Measurements from ENCODE around the gene PLA1A.

PLA1A gene

DNA sequence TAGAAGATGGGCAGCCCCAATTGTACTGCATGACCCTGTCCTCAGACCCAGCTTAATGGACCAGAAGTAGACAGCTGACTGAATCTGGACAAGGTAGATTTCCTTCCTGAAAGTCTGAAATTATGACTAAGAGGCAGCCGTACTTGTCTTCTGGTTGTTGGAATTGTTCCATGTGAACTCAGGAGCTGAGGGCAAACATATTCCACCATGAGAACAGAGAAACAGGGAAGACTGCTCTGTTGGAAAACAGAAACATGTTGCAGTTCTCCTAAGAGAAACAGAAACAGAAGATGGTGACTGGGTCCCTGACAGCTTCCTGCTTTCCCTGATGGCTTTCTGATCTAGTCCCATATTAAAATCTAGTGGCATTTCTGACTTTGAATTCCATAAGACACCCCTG, 38.6 kb downstream of the PLA1A start:
- no peak for DNase-seq (ENCODE audit: low read depth in 3 of 3, low spot score in 1 of 3)

DNA sequence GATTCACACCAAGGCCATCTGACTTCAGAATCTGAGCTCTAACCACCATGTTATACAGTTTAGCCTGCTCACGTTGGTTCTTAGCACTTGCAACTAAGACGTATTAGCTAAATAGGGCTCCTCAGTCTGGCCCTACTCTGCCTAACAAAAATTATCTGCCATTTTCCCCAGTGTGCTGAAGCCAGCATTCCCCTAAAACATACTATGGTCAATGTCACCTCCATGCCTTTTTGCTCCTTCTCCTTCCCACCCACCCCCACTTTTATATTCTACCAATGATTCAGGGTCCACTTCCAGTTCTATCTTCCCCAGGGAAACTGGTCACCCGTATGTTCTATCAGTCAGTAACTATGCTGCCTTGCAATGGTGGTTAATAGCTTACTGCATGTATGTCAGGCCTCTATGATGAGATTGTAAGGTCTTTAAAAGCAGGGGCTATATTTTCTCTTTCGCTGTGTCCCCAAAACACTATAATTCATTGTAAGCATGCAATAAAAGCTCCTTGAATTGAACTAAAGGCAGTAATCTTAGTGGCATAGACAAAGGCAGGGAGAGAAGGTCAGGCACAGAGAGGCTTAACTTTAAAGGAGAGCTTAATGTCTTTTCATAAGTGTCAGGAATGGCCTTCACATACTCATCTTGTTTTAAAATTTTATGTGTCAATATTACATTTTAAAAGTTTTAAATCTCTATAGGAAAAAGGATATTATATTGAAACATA, 39.4 kb downstream of the PLA1A start:
- DNase-seq (ENCODE audit: low read depth in 3 of 3, low spot score in 1 of 3): no peak

DNA sequence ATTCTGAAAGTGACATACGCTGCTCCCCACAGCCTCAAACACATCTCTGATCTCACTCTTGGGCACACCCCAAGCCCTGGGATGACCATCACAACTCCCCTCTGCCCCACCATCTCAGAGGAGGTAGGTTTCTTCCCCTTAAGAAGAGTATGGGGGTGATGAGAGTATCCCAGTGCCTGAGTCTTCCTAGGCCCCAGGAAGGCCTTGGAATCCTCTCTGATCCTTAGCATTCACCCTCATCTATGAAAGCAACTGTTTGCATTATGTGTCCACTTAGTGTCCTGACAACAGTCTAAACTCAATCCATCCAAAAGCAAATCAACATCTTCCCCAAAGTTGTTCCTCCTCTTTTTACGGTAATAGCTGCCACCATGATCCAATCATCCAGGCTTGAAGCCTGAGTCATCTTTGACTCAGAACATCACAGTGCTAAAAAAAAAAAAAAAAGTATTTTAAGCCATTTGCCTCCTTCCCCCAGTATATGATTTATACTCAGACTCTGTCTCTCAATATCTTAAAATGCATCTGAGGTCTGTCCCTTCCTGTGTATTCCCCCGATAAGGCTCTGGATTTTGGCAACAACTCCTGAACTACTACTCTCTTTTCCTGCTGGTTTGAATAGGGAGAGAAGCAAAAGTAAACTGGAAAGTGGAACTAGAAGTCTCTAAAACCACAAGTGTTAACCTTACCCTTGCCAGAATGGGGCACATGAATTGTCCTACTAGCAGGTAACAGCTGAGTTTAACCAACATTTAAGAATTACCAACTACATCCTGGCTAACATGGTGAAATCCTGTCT, 40.2 kb downstream of the PLA1A start:
- DNase-seq (ENCODE audit: low read depth in 3 of 3, low spot score in 1 of 3): no peak

DNA sequence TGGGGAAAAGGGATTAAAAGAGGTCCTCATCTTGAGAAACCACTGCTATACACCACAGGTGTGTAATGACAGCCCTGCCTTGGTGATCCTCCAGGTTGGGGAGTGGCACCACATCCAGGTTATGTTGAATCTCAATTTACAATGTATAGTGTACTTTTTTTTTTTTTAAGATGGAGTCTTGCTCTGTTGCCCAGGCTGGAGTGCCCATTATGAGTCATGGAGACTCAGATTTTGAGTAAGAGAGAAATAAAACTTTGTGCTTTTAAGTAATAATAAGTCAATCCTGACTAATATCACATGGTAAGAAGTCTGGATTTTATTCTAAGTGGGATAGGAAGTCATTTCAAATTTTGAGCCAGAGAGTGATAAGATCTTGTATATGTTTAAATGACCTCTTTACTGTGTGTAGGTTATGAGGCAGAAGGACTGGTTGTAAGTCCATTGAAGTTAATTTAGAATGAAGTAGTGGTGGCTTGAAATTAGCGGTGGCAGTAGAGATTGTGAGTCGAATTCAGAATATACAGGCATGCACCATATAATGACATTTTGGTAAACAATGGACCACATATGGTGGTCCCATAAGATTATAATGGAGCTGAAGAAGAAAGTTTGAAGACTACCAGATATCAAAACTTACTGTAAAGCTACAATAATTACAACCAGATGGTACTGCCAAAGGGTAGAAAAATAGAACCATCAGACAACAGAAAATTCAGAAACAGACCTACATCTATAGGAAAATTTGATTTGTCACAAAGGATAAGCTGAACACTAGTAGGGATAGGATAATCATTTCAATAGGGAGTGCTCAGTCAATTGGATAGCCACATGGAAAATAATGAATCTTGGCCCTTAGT, 42.0 kb downstream of the PLA1A start:
- DNase-seq (ENCODE audit: low read depth in 3 of 3, low spot score in 1 of 3): no peak

DNA sequence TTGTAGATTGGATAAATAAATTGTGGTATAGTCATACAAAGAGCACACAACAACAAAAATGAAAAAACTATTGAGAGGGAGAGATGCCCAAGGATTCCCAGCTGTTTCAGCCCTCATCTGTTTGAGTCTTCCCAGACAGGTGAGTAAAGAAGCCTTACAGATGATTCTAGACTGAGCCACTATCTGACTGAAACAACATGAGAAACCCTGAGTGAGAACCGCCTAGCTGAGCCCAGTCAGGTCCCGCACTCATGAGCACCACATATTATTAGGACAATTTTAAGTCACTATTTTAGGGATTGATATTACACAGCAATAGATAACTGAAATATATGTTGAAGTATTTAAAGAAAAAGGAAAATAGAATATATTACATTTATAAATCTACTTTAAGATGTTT, 43.7 kb downstream of the PLA1A start:
- DNase-seq (ENCODE audit: low read depth in 3 of 3, low spot score in 1 of 3): no peak

DNA sequence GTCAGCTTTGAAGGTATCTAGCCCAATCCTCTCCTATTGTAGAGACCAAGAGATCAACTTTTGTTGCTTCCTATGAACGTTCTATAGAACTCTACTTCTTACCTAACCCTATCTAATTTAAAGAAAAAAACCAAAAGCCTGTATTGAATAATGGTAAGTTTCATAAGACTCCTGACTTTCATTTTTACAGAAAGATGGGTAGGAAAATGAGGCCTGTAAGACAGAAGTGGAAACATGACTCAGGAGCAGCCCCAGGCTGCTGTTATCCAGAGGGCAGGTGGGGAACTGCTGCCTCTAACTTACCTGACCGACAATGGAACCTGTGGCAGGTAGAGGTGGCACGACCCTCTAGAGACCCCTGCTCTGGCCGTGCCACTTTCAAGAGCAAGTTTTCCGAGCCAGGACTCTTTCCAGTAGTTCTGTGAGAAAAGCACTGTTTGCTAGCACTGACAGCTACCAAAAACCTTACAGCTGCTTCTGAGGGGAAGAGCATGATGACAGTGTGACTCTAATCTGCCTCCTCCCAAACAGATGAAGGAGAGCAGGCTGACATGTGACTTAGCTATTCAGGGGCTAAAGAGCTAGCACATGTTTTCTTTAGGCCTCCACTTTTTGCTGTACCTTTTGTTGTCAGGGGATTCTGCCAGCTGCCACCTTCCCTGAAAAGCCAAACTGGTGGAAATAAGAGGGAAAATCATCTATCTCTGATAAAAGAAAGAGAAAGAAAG, 45.2 kb downstream of the PLA1A start:
- DNase-seq (ENCODE audit: low read depth in 3 of 3, low spot score in 1 of 3): no peak

DNA sequence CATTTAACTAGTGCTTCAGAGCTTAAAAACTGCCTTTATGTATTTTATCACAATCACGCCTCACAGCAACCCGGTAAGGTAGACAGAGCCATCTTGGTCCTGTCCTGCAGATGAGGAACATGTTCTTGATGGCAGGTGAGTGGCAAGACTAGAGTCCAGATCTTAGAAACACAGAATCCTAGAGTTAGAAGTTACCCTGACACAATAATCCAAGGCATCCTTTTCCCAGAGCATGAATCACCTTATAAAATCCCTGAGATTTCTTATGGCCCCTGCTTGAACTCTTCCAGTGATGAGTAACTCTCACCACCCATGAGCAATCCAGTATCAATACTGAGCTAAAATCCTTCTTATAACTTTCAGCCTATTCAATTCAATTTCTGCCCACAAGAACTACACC, 45.8 kb downstream of the PLA1A start:
- no peak for DNase-seq (ENCODE audit: low read depth in 3 of 3, low spot score in 1 of 3)

DNA sequence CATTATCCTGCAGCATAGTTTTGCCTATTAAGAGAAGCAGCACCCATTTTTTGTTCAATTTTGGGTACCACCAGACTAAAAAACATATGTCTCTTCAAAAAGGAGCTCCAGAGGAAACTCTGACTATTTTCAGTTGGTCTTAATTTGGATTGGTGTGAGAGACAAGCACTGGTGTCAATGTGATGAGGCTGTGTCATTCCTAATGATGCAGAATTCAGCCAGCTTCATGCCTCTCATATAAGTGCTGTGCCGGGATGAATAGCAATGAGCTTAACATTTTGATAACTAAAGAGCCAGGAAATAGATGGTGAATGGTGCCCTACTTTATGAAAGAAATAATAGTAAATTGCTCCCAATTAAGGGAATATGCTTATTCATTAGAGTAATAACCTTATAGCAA, 46.8 kb downstream of the PLA1A start:
- DNase-seq (ENCODE audit: low read depth in 3 of 3, low spot score in 1 of 3): no peak

DNA sequence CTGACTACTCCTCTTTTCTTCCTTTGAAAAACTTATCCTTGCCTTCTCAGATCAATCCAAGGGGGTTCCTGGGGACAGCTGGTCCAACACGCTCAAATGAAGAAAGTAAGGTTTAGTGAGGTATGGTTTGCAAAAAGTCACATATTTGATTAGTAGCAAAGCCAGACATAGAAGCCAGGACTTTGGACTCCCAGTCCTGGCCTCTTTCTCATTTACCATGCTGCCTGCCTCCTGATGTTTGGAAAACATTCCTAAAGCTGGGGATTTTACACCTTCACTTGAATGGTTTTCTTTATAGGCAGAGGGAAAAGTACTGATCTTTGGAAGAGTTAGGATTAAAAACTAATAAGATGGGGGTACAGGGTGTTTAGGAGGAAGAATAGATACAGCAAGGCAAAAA, 48.1 kb downstream of the PLA1A start:
- DNase-seq (ENCODE audit: low read depth in 3 of 3, low spot score in 1 of 3): no peak

DNA sequence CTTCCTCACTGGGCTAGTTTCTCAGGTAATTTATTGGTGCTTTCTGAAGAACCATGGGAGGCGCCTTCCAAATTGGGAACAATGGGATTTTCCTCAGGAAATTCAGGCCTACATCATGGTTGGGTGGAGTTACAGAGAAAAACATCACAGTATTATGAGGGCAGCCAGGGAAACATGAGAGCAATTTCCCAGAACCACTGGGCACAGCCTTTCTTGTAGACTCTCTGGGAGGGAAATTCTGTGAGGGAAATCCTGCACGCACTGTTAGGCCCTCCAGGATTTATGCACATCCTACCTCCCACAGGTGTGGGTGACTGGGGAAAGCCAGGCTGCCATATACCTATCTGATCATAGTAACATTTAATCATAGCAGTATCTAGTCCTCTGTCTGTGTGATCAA, 49.5 kb downstream of the PLA1A start:
- DNase-seq (ENCODE audit: low read depth in 3 of 3, low spot score in 1 of 3): no peak

DNA sequence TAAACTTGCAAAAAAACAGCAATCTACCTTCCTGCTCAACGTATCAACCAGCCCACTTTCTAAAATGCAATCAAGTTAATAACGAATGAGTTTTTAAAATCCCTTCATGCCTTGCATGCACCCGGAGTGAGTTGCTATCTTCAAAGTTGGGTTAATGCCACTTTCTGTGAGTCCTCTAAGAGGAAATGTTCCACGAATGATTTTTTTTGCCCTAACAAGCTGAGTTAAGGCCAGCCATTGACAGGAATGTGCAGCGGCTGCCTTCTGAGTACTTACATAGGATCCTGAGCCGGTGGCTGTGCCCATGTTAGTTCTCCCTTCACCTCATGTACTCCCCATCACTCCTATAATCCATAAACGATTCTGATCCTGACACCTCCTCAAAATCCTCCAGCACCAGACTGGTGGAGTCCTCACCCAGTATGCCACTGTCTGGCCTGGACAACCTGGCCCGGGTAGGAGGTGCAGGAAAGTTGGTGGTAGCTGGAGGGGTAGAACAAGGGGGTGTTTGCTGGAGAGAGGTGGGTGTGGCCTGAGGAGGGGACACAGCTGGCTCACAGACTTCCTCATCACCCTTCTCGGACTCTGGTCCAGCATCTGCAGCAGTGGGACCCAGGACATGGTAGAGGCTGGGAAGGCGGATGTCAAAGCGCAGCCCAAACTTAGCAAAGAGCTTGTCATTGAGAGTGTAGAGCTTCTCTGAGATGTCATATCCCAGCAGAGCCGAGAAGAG, 50.3 kb downstream of the PLA1A start:
- DNase-seq (ENCODE audit: low read depth in 3 of 3, low spot score in 1 of 3): no peak

DNA sequence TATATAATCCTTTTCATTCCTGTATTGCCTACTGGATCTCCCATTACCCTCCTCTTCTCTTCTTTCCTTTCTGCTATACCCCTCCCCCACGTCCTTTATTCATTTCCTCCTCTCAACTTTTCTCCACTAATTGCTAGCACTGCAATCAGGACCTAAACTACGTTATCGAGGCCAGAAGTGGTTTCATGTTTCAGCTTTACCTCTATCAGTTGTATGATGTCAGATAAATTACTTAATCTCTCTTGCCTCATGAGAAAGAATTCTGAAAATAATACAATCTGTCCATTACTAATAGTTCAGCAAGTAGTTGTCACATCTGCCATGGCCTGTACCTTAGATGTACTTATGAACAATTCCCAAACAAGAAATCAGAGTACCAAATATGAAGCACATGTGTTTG, 52.1 kb downstream of the PLA1A start:
- no peak for DNase-seq (ENCODE audit: low read depth in 3 of 3, low spot score in 1 of 3)

DNA sequence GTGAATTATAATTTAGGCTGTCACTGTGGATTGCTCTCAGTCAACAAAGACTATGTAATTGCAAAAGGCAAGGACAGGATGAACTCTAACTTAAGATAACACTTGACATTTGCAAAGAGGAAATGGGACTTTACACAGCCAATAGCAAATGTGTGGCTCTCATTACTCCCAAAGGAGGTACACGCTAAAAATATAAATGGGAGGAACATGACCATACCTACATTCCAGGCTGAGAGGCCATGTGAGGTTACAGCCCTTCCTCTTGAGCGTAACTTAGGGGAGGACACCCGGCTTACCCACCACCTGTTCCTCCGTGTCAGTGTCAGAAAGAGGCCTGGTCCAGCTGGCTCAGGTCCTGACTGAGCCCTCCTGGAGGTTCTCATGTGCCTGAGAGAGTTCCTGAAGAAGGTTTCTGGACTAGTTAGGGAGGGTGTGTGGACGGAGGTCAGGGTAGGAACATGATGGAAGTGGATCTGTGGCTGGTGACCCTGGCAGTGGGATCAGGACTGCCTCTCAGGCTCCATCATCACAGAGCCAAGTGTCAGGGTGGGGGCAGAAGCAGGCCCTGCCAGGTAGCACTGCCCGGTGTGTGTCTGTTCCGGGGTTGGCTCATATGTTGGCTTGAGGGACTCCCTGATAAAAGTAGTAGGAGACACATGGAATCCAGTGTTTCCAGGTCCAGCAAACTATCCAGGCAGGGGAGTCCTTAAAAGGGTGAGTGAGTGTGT, 54.8 kb downstream of the PLA1A start:
- DNase-seq (ENCODE audit: low read depth in 3 of 3, low spot score in 1 of 3): no peak

DNA sequence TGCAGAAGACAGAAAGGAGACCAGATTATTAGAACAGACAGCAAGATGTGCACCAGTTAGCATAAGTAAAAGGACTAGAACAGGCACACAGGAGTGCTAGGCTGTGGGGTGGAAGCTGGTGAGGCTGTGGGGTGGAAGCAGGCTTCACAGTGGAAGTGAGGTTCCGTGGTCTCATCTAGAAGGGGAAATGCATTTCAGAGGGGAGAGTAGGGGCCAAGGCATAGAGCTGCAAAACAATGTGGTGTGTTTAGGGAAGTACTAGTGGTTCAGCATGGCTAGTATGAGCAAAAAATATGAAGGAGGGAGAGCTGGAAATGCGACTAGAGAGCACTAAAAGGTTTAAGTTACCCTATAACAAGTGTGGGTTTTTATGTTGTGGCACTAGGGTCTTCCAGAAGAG, 56.2 kb downstream of the PLA1A start:
- DNase-seq (ENCODE audit: low read depth in 3 of 3, low spot score in 1 of 3): no peak

DNA sequence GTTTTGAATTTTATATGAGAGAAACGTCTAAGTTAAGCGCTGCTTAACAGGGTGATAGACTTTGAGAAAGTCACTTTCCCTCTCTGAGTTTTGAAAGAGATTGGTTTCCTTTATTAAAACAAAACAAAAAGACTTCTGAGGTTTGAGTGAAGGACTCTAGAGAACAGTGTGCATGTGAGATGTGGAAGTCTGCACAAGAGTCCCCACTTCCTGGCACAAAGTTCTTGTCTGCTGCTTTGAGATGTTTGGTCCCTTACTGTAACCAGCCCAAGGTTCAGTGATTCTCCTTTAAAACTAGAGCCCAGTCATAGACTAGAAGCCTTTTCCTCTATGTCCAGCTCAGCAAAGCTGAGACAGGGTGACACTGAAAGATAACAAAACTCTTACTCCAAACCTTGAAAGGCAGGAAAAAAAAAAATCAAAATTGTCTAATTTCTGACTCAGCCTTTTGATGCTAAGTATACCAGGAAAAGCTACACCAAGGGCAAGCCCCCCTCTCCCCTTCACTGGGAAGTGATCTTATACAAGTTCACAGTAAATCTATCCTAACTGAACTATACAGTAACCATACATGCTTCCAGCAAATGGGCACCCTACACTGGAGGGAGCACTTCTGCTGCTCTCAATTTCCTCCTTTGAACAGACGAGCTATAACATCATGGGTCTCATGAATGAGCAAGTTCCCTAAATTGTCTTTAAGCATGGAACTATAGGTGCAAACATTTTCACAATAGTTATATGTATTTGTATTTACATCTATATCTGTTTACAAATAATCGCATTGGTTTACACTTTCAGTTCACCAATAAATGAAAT, 60.4 kb downstream of the PLA1A start:
- no peak for DNase-seq (ENCODE audit: low read depth in 3 of 3, low spot score in 1 of 3)

DNA sequence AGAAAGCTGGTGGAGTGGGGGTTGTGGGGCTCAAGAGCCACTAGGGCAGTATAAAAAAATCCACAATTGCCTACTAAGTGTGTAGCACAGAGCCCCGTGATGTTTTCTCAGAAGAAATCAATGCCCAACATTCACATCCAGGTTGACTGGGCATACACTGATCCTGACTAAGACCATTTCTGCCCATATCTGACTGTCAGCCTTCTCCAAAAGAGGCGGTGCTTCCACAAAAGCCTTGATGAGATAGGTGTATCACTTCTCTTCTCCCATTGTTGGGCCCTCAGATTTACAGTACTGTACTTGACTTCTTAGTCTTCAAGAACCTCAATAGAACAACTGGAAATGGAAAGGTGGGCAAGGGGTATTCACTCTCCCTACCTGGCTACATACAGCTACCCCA, 61.3 kb downstream of the PLA1A start:
- no peak for DNase-seq (ENCODE audit: low read depth in 3 of 3, low spot score in 1 of 3)

DNA sequence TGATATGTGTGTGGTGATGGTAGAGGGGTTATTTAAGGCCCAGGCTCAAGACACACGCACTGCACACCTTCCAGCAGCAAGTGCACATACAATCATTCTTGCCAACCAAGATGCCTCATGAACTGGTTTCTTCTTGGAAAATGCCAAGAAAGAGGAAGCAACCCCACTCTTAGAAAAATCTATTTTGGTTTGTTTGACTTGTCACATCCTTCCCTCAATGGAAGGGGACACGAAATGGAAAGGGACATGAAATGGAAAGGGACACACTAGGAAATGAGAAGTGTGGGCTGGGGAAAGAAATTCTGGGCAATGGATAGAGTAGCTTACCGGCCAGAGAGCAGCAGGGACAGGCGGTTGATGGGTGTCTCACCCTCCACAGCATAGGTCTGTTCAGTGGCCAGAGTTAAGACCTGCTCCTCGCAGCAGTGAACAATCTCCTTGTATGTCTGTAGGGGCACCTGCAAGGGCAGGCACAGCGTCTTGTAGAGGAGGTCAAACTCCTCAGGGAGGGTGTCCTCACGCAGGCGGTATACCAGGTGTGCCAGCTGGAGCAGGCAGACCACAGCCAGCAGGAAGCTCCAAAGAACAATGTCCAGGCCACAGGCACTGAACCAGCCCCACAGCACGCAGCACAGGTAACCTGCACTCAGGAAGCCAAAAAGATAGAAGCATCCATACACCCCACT, 62.1 kb downstream of the PLA1A start:
- no peak for DNase-seq (ENCODE audit: low read depth in 3 of 3, low spot score in 1 of 3)
